HepG2 (cell line): Measurements from ENCODE around the gene SARS2. TPM values are rescaled to one million over a fixed set of nuclear protein-coding genes. Genes with fewer than 3 reads are reported as not detected.

Experiments used
- ATAC-seq: fragments of 200-7000 bp; cut with Tn5 transposase; 3 replicates; pipeline ENCODE4 v1.9.1; 2020; ENCODE audit warnings: mild to moderate bottlenecking, moderate library complexity
- BruUV-seq: library from RNA; stranded (reverse); fragments of 400-500 nt; replicated peaks from 2 replicates; lab custom pipeline; 2021; lab: Mats Ljungman, UMichigan
- CTCF ChIA-PET: fragments of 300-600 bp; formaldehyde crosslinking; extraction: SDS; loops from one replicate; lab custom pipeline; 2021; ENCODE audit warnings: low total read pairs, inconsistent platforms, low intra/inter-chr PET ratio; lab: Yijun Ruan, JAX
- POLR2A ChIA-PET: fragments of 350-600 bp; sonication (Branson Sonifier 250); formaldehyde crosslinking; loops from one replicate; lab custom pipeline; 2020; ENCODE audit warnings: antibody characterized with exemption, inconsistent platforms; lab: Yijun Ruan, JAX
- DNase-seq: peaks from one replicate; pipeline ENCODE4 v3.0.0-alpha.2; 2015; ENCODE audit warnings: low spot score
- FAIRE-seq: peaks from 3 replicates; lab custom pipeline; 2011; peaks lifted over from hg19 to GRCh38; lab: Jason Lieb, UNC
- H2AFZ ChIP-seq: one replicate; pipeline ENCODE4 v1.6.1; 2011; ENCODE audit warnings: low read length, inconsistent platforms
- H3K27ac ChIP-seq: fragments of 300-600 bp; 3 replicates; pipeline ENCODE4 v1.8.0; 2011; ENCODE audit warnings: mixed run types, mild to moderate bottlenecking, mixed read lengths, low read length, inconsistent platforms; ENCODE audit not compliant: insufficient read depth; ENCODE audit errors: extremely low read length
- H3K27me3 ChIP-seq, 2 experiments: fragments of 200-600 bp in 1 of 2; 2 replicates in 1 of 2; 3 replicates in 1 of 2; pipeline versions ENCODE4 v1.6.0 to v1.8.0; 2011; ENCODE audit warnings: low read length in 2 of 2, mild to moderate bottlenecking in 2 of 2, moderate library complexity in 2 of 2, inconsistent platforms in 1 of 2; ENCODE audit not compliant: insufficient read depth in 2 of 2, control insufficient read depth in 1 of 2
- H3K36me3 ChIP-seq, 2 experiments: fragments of 200-600 bp in 1 of 2; replicated peaks in 1 of 2; 2 replicates in 1 of 2; 3 replicates in 1 of 2; pipeline versions ENCODE4 v1.5.1 to v1.8.0; 2011; ENCODE audit warnings: low read length in 2 of 2, inconsistent platforms in 1 of 2; ENCODE audit not compliant: insufficient read depth in 2 of 2, control insufficient read depth in 1 of 2
- H3K4me1 ChIP-seq: 2 replicates; pipeline ENCODE4 v1.5.1; 2012; ENCODE audit warnings: low read length, inconsistent platforms; ENCODE audit not compliant: insufficient read depth
- H3K4me2 ChIP-seq: 2 replicates; pipeline ENCODE4 v1.6.0; 2011; ENCODE audit warnings: low read depth, low read length, inconsistent platforms
- H3K4me3 ChIP-seq, 3 experiments: fragments of 200-600 bp in 1 of 3; sonication (generic), shearing (Covaris generic) in 1 of 3; replicated peaks in 1 of 3; 2 replicates each; pipeline ENCODE4 v1.5.1; 2011 to 2016; ENCODE audit warnings: low read length in 3 of 3, inconsistent platforms in 2 of 3, low read depth in 2 of 3, mild to moderate bottlenecking in 2 of 3, control low read depth in 1 of 3, mixed read lengths in 1 of 3; ENCODE audit not compliant: insufficient read depth in 1 of 3
- H3K79me2 ChIP-seq: one replicate; pipeline ENCODE4 v1.6.1; 2011; ENCODE audit warnings: low read length, inconsistent platforms; ENCODE audit not compliant: insufficient read depth
- H3K9ac ChIP-seq: 2 replicates; pipeline ENCODE4 v1.6.0; 2011; ENCODE audit warnings: mild to moderate bottlenecking, low read depth, low read length, inconsistent platforms; ENCODE audit not compliant: insufficient read depth
- H3K9me3 ChIP-seq: 2 replicates; pipeline ENCODE4 v1.5.1; 2012; ENCODE audit warnings: mild to moderate bottlenecking, low read length
- H4K20me1 ChIP-seq: 2 replicates; pipeline ENCODE4 v1.6.0; 2011; ENCODE audit warnings: inconsistent platforms, mild to moderate bottlenecking, low read length, moderate library complexity; ENCODE audit not compliant: insufficient read depth
- AGO2 ChIP-seq: fragments of 200-400 bp; formaldehyde crosslinking; optimal IDR thresholded peaks from 2 replicates; pipeline ENCODE3; 2017; ENCODE audit warnings: mild to moderate bottlenecking, low read depth, low read length, moderate library complexity
- CTCF ChIP-seq: sonication (generic); formaldehyde crosslinking; IDR thresholded peaks from 2 replicates; pipeline ENCODE4 v1.5.0; 2020; ENCODE audit warnings: mild to moderate bottlenecking, missing genetic modification reagents, moderate library complexity
- FOXO4 ChIP-seq: sonication (generic); formaldehyde crosslinking; conservative IDR thresholded peaks from 2 replicates; pipeline ENCODE4 v1.8.1; 2023; ENCODE audit warnings: missing genetic modification reagents
- HNF4G ChIP-seq, 2 experiments: sonication (generic) in 1 of 2; formaldehyde crosslinking in 1 of 2; IDR thresholded peaks; 2 replicates each; pipeline versions ENCODE4 v1.4.0 to v1.6.1; 2011 to 2020; ENCODE audit warnings: borderline replicate concordance in 2 of 2, low read depth in 2 of 2, mild to moderate bottlenecking in 2 of 2, low read length in 1 of 2, missing genetic modification reagents in 1 of 2, moderate library complexity in 1 of 2
- LCORL ChIP-seq, 2 experiments: fragments of 450-650 bp in 1 of 2; sonication (generic) in 1 of 2; formaldehyde crosslinking in 1 of 2; IDR thresholded peaks; 2 replicates each; pipeline versions ENCODE4 v1.5.0 to v1.6.1; 2017 to 2020; ENCODE audit warnings: antibody characterized with exemption in 1 of 2, missing genetic modification reagents in 1 of 2
- MIXL1 ChIP-seq: IDR thresholded peaks from 2 replicates; pipeline ENCODE4 v1.6.1; 2016
- NR2C2 ChIP-seq: sonication (generic); formaldehyde crosslinking; IDR thresholded peaks from 2 replicates; pipeline ENCODE4 v1.4.0; 2020; ENCODE audit warnings: missing genetic modification reagents, mild to moderate bottlenecking, moderate library complexity, borderline replicate concordance
- NR2F6 ChIP-seq, 2 experiments: IDR thresholded peaks; 2 replicates each; pipeline ENCODE4 v1.6.1; 2016; ENCODE audit warnings: antibody characterized with exemption in 1 of 2, mild to moderate bottlenecking in 1 of 2
- ZNF232 ChIP-seq: sonication (generic); formaldehyde crosslinking; IDR thresholded peaks from 2 replicates; pipeline ENCODE4 v1.4.0; 2020; ENCODE audit warnings: missing genetic modification reagents, borderline replicate concordance
- ZNF263 ChIP-seq: sonication (generic); formaldehyde crosslinking; IDR thresholded peaks from 2 replicates; pipeline ENCODE4 v1.4.0; 2020; ENCODE audit warnings: missing genetic modification reagents
- ZNF331 ChIP-seq: sonication (generic); formaldehyde crosslinking; IDR thresholded peaks from 2 replicates; pipeline ENCODE4 v1.4.0; 2020; ENCODE audit warnings: missing genetic modification reagents
- ZNF552 ChIP-seq: sonication (generic); formaldehyde crosslinking; IDR thresholded peaks from 2 replicates; pipeline ENCODE4 v1.9.0; 2022; ENCODE audit warnings: missing genetic modification reagents, mild to moderate bottlenecking, borderline replicate concordance
- ZNF687 ChIP-seq: sonication (generic); formaldehyde crosslinking; IDR thresholded peaks from 2 replicates; pipeline ENCODE4 v1.5.1; 2020; ENCODE audit warnings: mild to moderate bottlenecking, missing genetic modification reagents, moderate library complexity
- ZNF749 ChIP-seq: sonication (generic); formaldehyde crosslinking; IDR thresholded peaks from 2 replicates; pipeline ENCODE4 v1.8.0; 2022; ENCODE audit warnings: mild to moderate bottlenecking, missing genetic modification reagents, moderate library complexity, borderline replicate concordance
- WGBS: methylation state at CpG from one replicate; pipeline ENCODE4 v1.1.6; 2017; ENCODE audit warnings: low lambda C conversion rate; 5-methylcytosine and 5-hydroxymethylcytosine counted together
- in situ Hi-C: cut with HindIII; loops from 2 replicates; pipeline ENCODE4 v1.10.0; 2017; ENCODE audit warnings: low pct_unique_long_range_greater_than_20kb; ENCODE audit not compliant: extremely low pct_ligation_motif_present
- intact Hi-C: fragments of 100-400 bp; cut with micrococcal nuclease; formaldehyde crosslinking; loops from one replicate; pipeline ENCODE4 v1.10.0; 2022; ENCODE audit not compliant: unreplicated experiment
- polyA plus RNA-seq, 8 experiments: library from polyadenylated mRNA; depleted of rRNA in 3 of 8; stranded (reverse) in 7 of 8; unstranded in 1 of 8; fragments of >200 nt; fragmentation: Illumina TruSeq in 4 of 8; extraction: Trizol in 4 of 8; gene quantifications; 2 replicates each; pipeline versions ENCODE4 v1.2.1 to v1.2.3, GENCODE V29; 2011 to 2016; ENCODE audit warnings: low read depth in 4 of 8, missing spikeins in 1 of 8, mixed read lengths in 1 of 8; ENCODE audit not compliant: insufficient read depth in 1 of 8
- total RNA-seq, 5 experiments: library from RNA; depleted of rRNA; stranded (reverse); fragments of >200 nt; fragmentation: Illumina TruSeq; extraction: Trizol; gene quantifications; 2 replicates each; pipeline ENCODE4 v1.2.3, GENCODE V29; 2016; ENCODE audit warnings: low read depth in 1 of 5

SARS2 gene
- total and polyA plus RNA-seq, 2 of the 13 experiments (the other 11 are each of a cell fraction or from before 2014, with no cell fraction given), result 40.0 to 48.6 TPM

- in situ Hi-C loops, result no loop called here
- TF ChIP-seq FOXO4 (CRISPR knock-in tag), result 0 out of 2 replicates have a peak, but pooled peaks have one; percentile 39
- TF ChIP-seq NR2F6 (IDR thresholded peaks at IDR 0.05), result peak; percentile 73
- TF ChIP-seq NR2F6 (CRISPR knock-in tag; IDR thresholded peaks at IDR 0.05), result peak; percentile 42; the same call in 1 of the 2 replicates
- 0 out of 2 replicates have a peak, but pooled peaks have one; percentile 18 for TF ChIP-seq CTCF (CRISPR knock-in tag)
- TF ChIP-seq ZNF552 (CRISPR knock-in tag), result 0 out of 2 replicates have a peak, but pooled peaks have one; percentile 2
- TF ChIP-seq AGO2, result peak; percentile 26
- peak; percentile 70 for TF ChIP-seq ZNF263 (CRISPR knock-in tag)
- TF ChIP-seq MIXL1 (CRISPR knock-in tag), result no peak
- no peak for TF ChIP-seq LCORL (IDR thresholded peaks at IDR 0.05)
- TF ChIP-seq LCORL (CRISPR knock-in tag; IDR thresholded peaks at IDR 0.05), result 0 out of 2 replicates have a peak, but pooled peaks have one; percentile 38
- peak; percentile 69 for TF ChIP-seq NR2C2
- TF ChIP-seq ZNF687 (CRISPR knock-in tag), result peak; percentile 27
- TF ChIP-seq HNF4G (IDR thresholded peaks at IDR 0.05; ENCODE audit: borderline replicate concordance, low read depth, low read length), result peak; percentile 44; the same call in 1 of the 2 replicates
- TF ChIP-seq HNF4G (CRISPR knock-in tag; IDR thresholded peaks at IDR 0.05; ENCODE audit: borderline replicate concordance, low read depth), result no peak
- 0 out of 2 replicates have a peak, but pooled peaks have one; percentile 30 for TF ChIP-seq ZNF232
- TF ChIP-seq ZNF749 (CRISPR knock-in tag), result no peak
- no peak for TF ChIP-seq ZNF331
Observed at GRCh38 chr19:38878575-38879399, 51.8 kb downstream of the SARS2 start.

More at GRCh38 chr19:38878575-38879399, 51.8 kb downstream of the SARS2 start:
- ChIA-PET POLR2A (interaction anchor here (1.0 to 5.6 kb wide), 11 partner anchors 9 to 145 kb away, joined by 3 to 37 read pairs (median 6); partner anchors contain the start of genes NFKBIB and SIRT2), CTCF (no interaction called here)
- FAIRE-seq, result no peak
- H3K4me2 ChIP-seq, result peak overlapping the region; percentile 79
- no peak for DNase-seq
- no peaks in the 10 kb centered on the region for H3K27me3 ChIP-seq
- ATAC-seq, result peak; percentile 41
- BruUV-seq, result TSS peak; percentile 73
- intact Hi-C loops, result no loop called here
- H3K36me3 ChIP-seq, result peaks cover 0 to 2% of the 10 kb centered on the region in 2 experiments; a peak in 2 of 5 replicates
- no peaks in the 10 kb centered on the region for H3K9me3 ChIP-seq
- H3K4me3 ChIP-seq, result peak overlapping the region; percentile 72 to 86 (median 82); a peak in 5 of 6 replicates
- peaks cover 45% of the 10 kb centered on the region for H3K4me1 ChIP-seq
- 81% methylated on average over 10 of the region's 16 CpGs for WGBS
- peak overlapping the region; percentile 74 for H3K9ac ChIP-seq
- no peaks in the 10 kb centered on the region for H3K79me2 ChIP-seq
- H4K20me1 ChIP-seq, result no peaks in the 10 kb centered on the region
- H3K27ac ChIP-seq, result peak overlapping the region; percentile 58
- no peak overlapping the region for H2AFZ ChIP-seq
